Inflammatory macrophage (primary cell): Measurements from ENCODE around the gene JUP.
"Not testable (repeated sequence)": the region's sequence is repeated elsewhere in the genome, so short reads cannot be mapped to it uniquely, and the experiment has no call there.

Experiments used
- DNase-seq, 2 donors: peaks; one replicate each; pipeline ENCODE4 v3.0.0-alpha.2; 2020 to 2022
- total RNA-seq, 18 experiments: gene quantifications; one replicate each; lab custom pipeline; 2026; ENCODE audit warnings: mixed read lengths in 6 of 18, inconsistent platforms in 2 of 18; lab: John Stamatoyannopoulos, UW

Gene JUP
- total RNA-seq: 14.3 to 127 (median 32.4) reads per million in 18 experiments

GRCh38 chr17:41786227-41787020 lies at the start of gene JUP:
JUP (minus strand) TSS chr17:41786711; CDS start chr17:41771854, 14,857 bp downstream.
- peak; percentile 99 to 100 for DNase-seq

GRCh38 chr17:41835800-41836549 lies 49.5 kb upstream of the JUP start, which contains the start of gene NT5C3B:
NT5C3B (minus strand) TSS chr17:41836232; CDS start chr17:41836193, 39 bp downstream.
- peak in 1 of 2 donors; percentile 10 for DNase-seq

GRCh38 chr17:41835214-41835799 lies 48.8 kb upstream of the JUP start:
- DNase-seq: peak; percentile 24 to 40

GRCh38 chr17:41829961-41830360 lies 43.5 kb upstream of the JUP start:
- DNase-seq: not testable (repeated sequence)

- DNase-seq: no peak
Measured at GRCh38 chr17:41825175-41825845, 38.8 kb upstream of the JUP start.

GRCh38 chr17:41824086-41824485 lies 37.6 kb upstream of the JUP start:
- no peak for DNase-seq

- no peak for DNase-seq
Measured at GRCh38 chr17:41823580-41823979, 37.1 kb upstream of the JUP start.

GRCh38 chr17:41823141-41823524 lies 36.6 kb upstream of the JUP start:
- no peak for DNase-seq

- DNase-seq: no peak
Measured at GRCh38 chr17:41822216-41823140, 36.0 kb upstream of the JUP start.

GRCh38 chr17:41821776-41822175 lies 35.3 kb upstream of the JUP start:
- no peak for DNase-seq

GRCh38 chr17:41818024-41818423 lies 31.5 kb upstream of the JUP start:
- DNase-seq: no peak

- no peak for DNase-seq
Measured at GRCh38 chr17:41816637-41817320, 30.3 kb upstream of the JUP start.

GRCh38 chr17:41814195-41814594 lies 27.7 kb upstream of the JUP start:
- no peak for DNase-seq

- DNase-seq: no peak
Measured at GRCh38 chr17:41813699-41814124, 27.2 kb upstream of the JUP start.

- no peak for DNase-seq
Measured at GRCh38 chr17:41813152-41813680, 26.7 kb upstream of the JUP start.

- no peak for DNase-seq
Measured at GRCh38 chr17:41812381-41813151, 26.1 kb upstream of the JUP start, which contains the start of gene FKBP10. FKBP10 (plus strand) TSS chr17:41813004; CDS start chr17:41813035, 31 bp downstream.

- DNase-seq: peak; percentile 37 to 67
Measured at GRCh38 chr17:41811549-41812380, 25.3 kb upstream of the JUP start, which contains the start of gene P3H4. P3H4 (minus strand) TSS chr17:41811949; CDS start chr17:41811915, 34 bp downstream.
